HEK293T (cell line): ENCODE results near the gene THOP1.

ENCODE experiments used
- CTCF ChIA-PET: fragments of 350-600 bp; formaldehyde crosslinking; extraction: SDS; loops from one replicate; lab custom pipeline; 2021; ENCODE audit warnings: antibody characterized with exemption, inconsistent platforms; lab: Yijun Ruan, JAX
- POLR2A ChIA-PET: fragments of 350-600 bp; formaldehyde crosslinking; extraction: SDS; loops from one replicate; lab custom pipeline; 2020; ENCODE audit warnings: antibody characterized with exemption, inconsistent platforms; lab: Yijun Ruan, JAX
- DNase-seq: peaks from one replicate; pipeline ENCODE4 v3.0.0; 2012; ENCODE audit warnings: mixed read lengths; ENCODE audit errors: extremely low spot score
- ARNT ChIP-seq: fragments of 450-650 bp; IDR thresholded peaks from 2 replicates; pipeline ENCODE4 v1.6.1; 2017; ENCODE audit warnings: mild to moderate bottlenecking
- BHLHE40 ChIP-seq: fragments of 450-650 bp; IDR thresholded peaks from 2 replicates; pipeline ENCODE4 v1.6.1; 2016; ENCODE audit warnings: mild to moderate bottlenecking, moderate library complexity, borderline replicate concordance
- CTBP1 ChIP-seq: fragments of 450-650 bp; IDR thresholded peaks from 2 replicates; pipeline ENCODE4 v1.6.1; 2016; ENCODE audit warnings: borderline replicate concordance
- ELF4 ChIP-seq: fragments of 450-650 bp; IDR thresholded peaks from 2 replicates; pipeline ENCODE4 v1.6.1; 2017; ENCODE audit warnings: antibody characterized with exemption
- FOXA1 ChIP-seq: fragments of 450-650 bp; IDR thresholded peaks from 2 replicates; pipeline ENCODE4 v1.6.1; 2016; ENCODE audit warnings: mild to moderate bottlenecking
- FOXK2 ChIP-seq: fragments of 450-650 bp; IDR thresholded peaks from 2 replicates; pipeline ENCODE4 v1.6.1; 2016; ENCODE audit warnings: mild to moderate bottlenecking
- FOXM1 ChIP-seq: fragments of 450-650 bp; IDR thresholded peaks from 2 replicates; pipeline ENCODE4 v1.6.1; 2017; ENCODE audit warnings: mild to moderate bottlenecking, borderline replicate concordance
- HDGF ChIP-seq: fragments of 450-650 bp; IDR thresholded peaks from 2 replicates; pipeline ENCODE4 v1.6.1; 2017; ENCODE audit warnings: antibody characterized with exemption, borderline replicate concordance
- L3MBTL2 ChIP-seq: fragments of 450-650 bp; conservative IDR thresholded peaks from 2 replicates; pipeline ENCODE4 v1.6.1; 2016; ENCODE audit warnings: mild to moderate bottlenecking
- LEF1 ChIP-seq: fragments of 450-650 bp; IDR thresholded peaks from 2 replicates; pipeline ENCODE4 v1.6.1; 2017; ENCODE audit warnings: mild to moderate bottlenecking, borderline replicate concordance
- NFRKB ChIP-seq: fragments of 450-650 bp; IDR thresholded peaks from 2 replicates; pipeline ENCODE4 v1.6.1; 2016; ENCODE audit warnings: mild to moderate bottlenecking, moderate library complexity
- PKNOX1 ChIP-seq: fragments of 450-650 bp; IDR thresholded peaks from 2 replicates; pipeline ENCODE4 v1.6.1; 2016
- SP1 ChIP-seq: fragments of 450-650 bp; IDR thresholded peaks from 2 replicates; pipeline ENCODE4 v1.6.1; 2017
- SUZ12 ChIP-seq: fragments of 450-650 bp; IDR thresholded peaks from 2 replicates; pipeline ENCODE4 v1.6.1; 2016; ENCODE audit warnings: mild to moderate bottlenecking
- TARDBP ChIP-seq: fragments of 450-650 bp; IDR thresholded peaks from 2 replicates; pipeline ENCODE4 v1.6.1; 2016
- ZNF384 ChIP-seq: fragments of 450-650 bp; IDR thresholded peaks from 2 replicates; pipeline ENCODE4 v1.6.1; 2016

The THOP1 gene

GRCh38 chr19:2767688-2768087 lies 17.6 kb upstream of the THOP1 start:
- ChIA-PET CTCF (no interaction called here), POLR2A (no interaction called here)
- DNase-seq: no peak
- TF ChIP-seq SP1 (no peak), FOXA1 (no peak), CTBP1 (no peak), FOXM1 (no peak), PKNOX1 (no peak), L3MBTL2 (no peak), NFRKB (no peak), BHLHE40 (no peak), ELF4 (no peak), ARNT (no peak)

- no peak for TF ChIP-seq ELF4
- no peak for TF ChIP-seq FOXA1
- no peak for TF ChIP-seq BHLHE40
- TF ChIP-seq FOXM1: no peak
- no peak for TF ChIP-seq PKNOX1
- no peak for TF ChIP-seq SP1
- TF ChIP-seq LEF1: no peak
- TF ChIP-seq FOXK2: no peak
Observed at GRCh38 chr19:2768365-2769132, 16.8 kb upstream of the THOP1 start.

GRCh38 chr19:2769218-2769617 lies 16.1 kb upstream of the THOP1 start:
- no peak for DNase-seq
- TF ChIP-seq ELF4 (no peak), TARDBP (no peak), LEF1 (no peak), CTBP1 (no peak), FOXK2 (no peak), ZNF384 (no peak), NFRKB (no peak), BHLHE40 (no peak), SP1 (no peak)
- POLR2A ChIA-PET: interaction anchor here (1.4 kb wide), 1 partner anchor 12 kb away, joined by 3 read pairs; no protein-coding TSS in a partner anchor
- CTCF ChIA-PET: no interaction called here

More at GRCh38 chr19:2768365-2769132, 16.8 kb upstream of the THOP1 start:
- ChIA-PET POLR2A (interaction anchor here (0.8 to 1.4 kb wide), 2 partner anchors 13 to 14 kb away, joined by 3 read pairs; no protein-coding TSS in a partner anchor), CTCF (no interaction called here)
- DNase-seq: no peak

GRCh38 chr19:2770055-2771013 lies 15.0 kb upstream of the THOP1 start:
- TF ChIP-seq PKNOX1 (no peak), SUZ12 (no peak), L3MBTL2 (no peak), FOXK2 (no peak), ZNF384 (no peak), FOXM1 (no peak), BHLHE40 (no peak), FOXA1 (no peak), CTBP1 (no peak), NFRKB (no peak), HDGF (no peak)
- DNase-seq: no peak
- CTCF ChIA-PET: no interaction called here
- POLR2A ChIA-PET: no interaction called here

- DNase-seq: no peak
- ChIA-PET CTCF (no interaction called here), POLR2A (no interaction called here)
- no peak for TF ChIP-seq CTBP1
- no peak for TF ChIP-seq SP1
- TF ChIP-seq HDGF: no peak
- no peak for TF ChIP-seq L3MBTL2
- no peak for TF ChIP-seq LEF1
- TF ChIP-seq PKNOX1: no peak
- TF ChIP-seq ARNT: no peak
- TF ChIP-seq SUZ12: no peak
Observed at GRCh38 chr19:2771786-2772674, 13.3 kb upstream of the THOP1 start.
